Heart right ventricle (tissue), 16 donors: ENCODE results near the gene MEN1. TPM values are rescaled to one million over a fixed set of nuclear protein-coding genes. Genes with fewer than 3 reads are reported as not detected.

Experiments used
- ATAC-seq, 8 donors: fragments of 200-7000 bp; cut with Tn5 transposase; one replicate each; pipeline ENCODE4 v1.9.1; 2020; ENCODE audit warnings: mild to moderate bottlenecking in 8 of 8, moderate library complexity in 8 of 8, moderate number of reproducible peaks in 1 of 8
- DNase-seq, 2 donors: peaks; one replicate each; pipeline ENCODE4 v3.0.0-alpha.2; 2020
- H3K27ac ChIP-seq, 10 donors: fragments of 200-600 bp; sonication (generic) in 2 of 10; one replicate each; pipeline versions ENCODE4 v1.5.0 to v1.8.0; 2020 to 2022; ENCODE audit warnings: mild to moderate bottlenecking in 3 of 10
- H3K27me3 ChIP-seq, 7 donors: fragments of 200-600 bp; one replicate each; pipeline ENCODE4 v1.8.0; 2021 to 2022; ENCODE audit warnings: mild to moderate bottlenecking in 2 of 7
- H3K36me3 ChIP-seq, 9 donors: fragments of 200-600 bp; sonication (generic) in 1 of 9; one replicate each; pipeline versions ENCODE4 v1.5.0 to v1.8.0; 2020 to 2022; ENCODE audit warnings: mild to moderate bottlenecking in 2 of 9
- H3K4me1 ChIP-seq, 9 donors: fragments of 200-600 bp; sonication (generic) in 1 of 9; one replicate each; pipeline versions ENCODE4 v1.5.0 to v1.8.0; 2020 to 2022; ENCODE audit warnings: mild to moderate bottlenecking in 4 of 9
- H3K4me3 ChIP-seq, 10 donors: fragments of 200-600 bp; sonication (generic) in 2 of 10; one replicate each; pipeline versions ENCODE4 v1.5.0 to v1.8.0; 2020 to 2022; ENCODE audit warnings: mild to moderate bottlenecking in 7 of 10, moderate library complexity in 2 of 10
- H3K9me3 ChIP-seq, 11 donors: fragments of 200-600 bp in 10 of 11; sonication (generic) in 2 of 11; one replicate each; pipeline versions ENCODE4 v1.5.0 to v1.8.0; 2013 to 2022; ENCODE audit warnings: mild to moderate bottlenecking in 2 of 11, control low read depth in 1 of 11, moderate library complexity in 1 of 11
- CTCF ChIP-seq, 9 donors: fragments of 200-600 bp; sonication (generic) in 2 of 9; IDR thresholded peaks; one replicate each; pipeline versions ENCODE4 v1.5.0 to v1.8.0; 2021 to 2022; ENCODE audit warnings: antibody characterized with exemption in 9 of 9, mild to moderate bottlenecking in 5 of 9, moderate library complexity in 1 of 9
- WGBS, 2 donors: extraction: QIAGEN DNeasy Blood & Tissue Kit; methylation state at CpG; one replicate each; pipeline ENCODE4 v1.1.7; 2013; ENCODE audit warnings: inconsistent platforms in 1 of 2; 5-methylcytosine and 5-hydroxymethylcytosine counted together
- intact Hi-C, 10 donors: fragments of 100-400 bp; cut with DNase I; formaldehyde crosslinking; loops; one replicate each; pipeline versions ENCODE4 v1.11.1 to v1.14.2; 2022
- polyA plus RNA-seq, 2 donors: library from polyadenylated mRNA; stranded (reverse); fragments of 200-250 nt; gene quantifications; one replicate each; pipeline ENCODE4 v1.2.3, GENCODE V29; 2013
- total RNA-seq, 10 donors: library from RNA; stranded (reverse); fragmentation: NEBNext Ultra II Directional in 3 of 10; extraction: Animal tissue kit (Norgen Biotek cat#: 25700) in 3 of 10; gene quantifications; one replicate each; pipeline versions ENCODE4 v1.2.1 to v1.2.4, GENCODE V29; 2021 to 2023
- donor health status: Arrhythmogenic right ventricular cardiomyopathy.
- donor health status: ischemic (EF 13 %, LVEDD 7.1; RV severe dilation, severe dysfunction).
- donor health status: healthy with polysubstance abuse.
- donor health status: DM: no; HTN: yes; CAD: no.
- donor health status: DM: no; HTN: no; CAD: no.
- donor health status: ischemic (EF 25% LVEDD 6.9; RV normal size, moderate dysfunction).
- donor health status: ischemic (EF 25% LVEDD 5.7; RV mildly dilated, moderate dysfunction).
- donor health status: healthy.
- donor health status: DM: yes; HTN: yes; CAD: no.
- donor health status: Ischemic cardiomyopathy.
- donor health status: ischemic (EF 35%, LVEDD 5.7; RV mildly dilated, moderate dysfunction).
- donor health status: nonischemic (EF 11% LVEDD 7.7; RV severe dilation, severe dysfunction).
- donor health status: DM: yes; HTN: yes; CAD: no.
- donor health status: PGD.
- donor health status: ischemic (EF 29% LVEDD 5.4; RV normal size, mild dysfunction).
- donor health status: nonischemic (EF 23%, LVEDD 6.1; RV moderate dilation, normal function).

Gene MEN1
- total and polyA plus RNA-seq, 12 donors, result 5.8 to 12.5 (median 8.7) TPM

- TF ChIP-seq CTCF (IDR thresholded peaks at IDR 0.05), result no peak
- no peaks in the 10 kb centered on the region for H3K27me3 ChIP-seq
- 88 to 91% methylated on average over 19 of the region's 19 CpGs for WGBS, 2 donors
- H3K4me1 ChIP-seq, result peaks cover 14 to 59% (median 39%) of the 10 kb centered on the region in 9 donors
- peaks cover 0 to 21% (median 3%) of the 10 kb centered on the region in 9 donors for H3K36me3 ChIP-seq
- intact Hi-C loops, result no loop called here
- no peak overlapping the region for H3K4me3 ChIP-seq
- no peak for DNase-seq
- no peak for ATAC-seq
- H3K9me3 ChIP-seq, result no peaks in the 10 kb centered on the region
- no peak overlapping the region for H3K27ac ChIP-seq
Measured at GRCh38 chr11:64757549-64758329, 52.6 kb downstream of the MEN1 start.

GRCh38 chr11:64755681-64756361 lies 54.5 kb downstream of the MEN1 start:
- Histone ChIP-seq H3K36me3 (peaks cover 0 to 33% (median 10%) of the 10 kb centered on the region in 9 donors), H3K9me3 (no peaks in the 10 kb centered on the region), H3K4me3 (no peak overlapping the region), H3K27ac (no peak overlapping the region), H3K27me3 (no peaks in the 10 kb centered on the region), H3K4me1 (peaks cover 14 to 40% (median 19%) of the 10 kb centered on the region in 9 donors)
- intact Hi-C loops, result no loop called here
- DNase-seq, result no peak
- ATAC-seq, result no peak
- 82 to 86% methylated on average over 13 of the region's 13 CpGs for WGBS, 2 donors
- TF ChIP-seq CTCF (IDR thresholded peaks at IDR 0.05), result no peak

GRCh38 chr11:64754919-64755662 lies 55.3 kb downstream of the MEN1 start:
- Histone ChIP-seq H3K9me3 (no peaks in the 10 kb centered on the region), H3K36me3 (peaks cover 0 to 38% (median 10%) of the 10 kb centered on the region in 9 donors), H3K27ac (no peak overlapping the region), H3K4me3 (no peak overlapping the region), H3K27me3 (no peaks in the 10 kb centered on the region), H3K4me1 (peaks cover 8 to 33% (median 12%) of the 10 kb centered on the region in 9 donors)
- ATAC-seq (peak in 2 of 8 donors; percentile 7 to 11), DNase-seq (no peak)
- WGBS, 2 donors, result 83 to 88% methylated on average over 21 of the region's 21 CpGs
- TF ChIP-seq CTCF (IDR thresholded peaks at IDR 0.05), result no peak
- intact Hi-C loops, result no loop called here
